HEK293T (cell line): ENCODE results near the gene TBX10.
"Not testable (repeated sequence)": the region's sequence is repeated elsewhere in the genome, so short reads cannot be mapped to it uniquely, and the experiment has no call there.

Experiments used
- CTCF ChIA-PET: fragments of 350-600 bp; formaldehyde crosslinking; extraction: SDS; loops from one replicate; lab custom pipeline; 2021; ENCODE audit warnings: antibody characterized with exemption, inconsistent platforms; lab: Yijun Ruan, JAX
- POLR2A ChIA-PET: fragments of 350-600 bp; formaldehyde crosslinking; extraction: SDS; loops from one replicate; lab custom pipeline; 2020; ENCODE audit warnings: antibody characterized with exemption, inconsistent platforms; lab: Yijun Ruan, JAX
- DNase-seq: peaks from one replicate; pipeline ENCODE4 v3.0.0; 2012; ENCODE audit warnings: mixed read lengths; ENCODE audit errors: extremely low spot score
- ARNT ChIP-seq: fragments of 450-650 bp; IDR thresholded peaks from 2 replicates; pipeline ENCODE4 v1.6.1; 2017; ENCODE audit warnings: mild to moderate bottlenecking
- BHLHE40 ChIP-seq: fragments of 450-650 bp; IDR thresholded peaks from 2 replicates; pipeline ENCODE4 v1.6.1; 2016; ENCODE audit warnings: mild to moderate bottlenecking, moderate library complexity, borderline replicate concordance
- CTBP1 ChIP-seq: fragments of 450-650 bp; IDR thresholded peaks from 2 replicates; pipeline ENCODE4 v1.6.1; 2016; ENCODE audit warnings: borderline replicate concordance
- ELF4 ChIP-seq: fragments of 450-650 bp; IDR thresholded peaks from 2 replicates; pipeline ENCODE4 v1.6.1; 2017; ENCODE audit warnings: antibody characterized with exemption
- FOXA1 ChIP-seq: fragments of 450-650 bp; IDR thresholded peaks from 2 replicates; pipeline ENCODE4 v1.6.1; 2016; ENCODE audit warnings: mild to moderate bottlenecking
- FOXK2 ChIP-seq: fragments of 450-650 bp; IDR thresholded peaks from 2 replicates; pipeline ENCODE4 v1.6.1; 2016; ENCODE audit warnings: mild to moderate bottlenecking
- FOXM1 ChIP-seq: fragments of 450-650 bp; IDR thresholded peaks from 2 replicates; pipeline ENCODE4 v1.6.1; 2017; ENCODE audit warnings: mild to moderate bottlenecking, borderline replicate concordance
- HDGF ChIP-seq: fragments of 450-650 bp; IDR thresholded peaks from 2 replicates; pipeline ENCODE4 v1.6.1; 2017; ENCODE audit warnings: antibody characterized with exemption, borderline replicate concordance
- L3MBTL2 ChIP-seq: fragments of 450-650 bp; conservative IDR thresholded peaks from 2 replicates; pipeline ENCODE4 v1.6.1; 2016; ENCODE audit warnings: mild to moderate bottlenecking
- LEF1 ChIP-seq: fragments of 450-650 bp; IDR thresholded peaks from 2 replicates; pipeline ENCODE4 v1.6.1; 2017; ENCODE audit warnings: mild to moderate bottlenecking, borderline replicate concordance
- NFRKB ChIP-seq: fragments of 450-650 bp; IDR thresholded peaks from 2 replicates; pipeline ENCODE4 v1.6.1; 2016; ENCODE audit warnings: mild to moderate bottlenecking, moderate library complexity
- SP1 ChIP-seq: fragments of 450-650 bp; IDR thresholded peaks from 2 replicates; pipeline ENCODE4 v1.6.1; 2017
- SUZ12 ChIP-seq: fragments of 450-650 bp; IDR thresholded peaks from 2 replicates; pipeline ENCODE4 v1.6.1; 2016; ENCODE audit warnings: mild to moderate bottlenecking
- TARDBP ChIP-seq: fragments of 450-650 bp; IDR thresholded peaks from 2 replicates; pipeline ENCODE4 v1.6.1; 2016
- ZNF384 ChIP-seq: fragments of 450-650 bp; IDR thresholded peaks from 2 replicates; pipeline ENCODE4 v1.6.1; 2016
- TF ChIP-seq, protein P1 (sequence below): fragments of 450-650 bp; IDR thresholded peaks from 2 replicates; pipeline ENCODE4 v1.6.1; 2016

The TBX10 gene

DNA sequence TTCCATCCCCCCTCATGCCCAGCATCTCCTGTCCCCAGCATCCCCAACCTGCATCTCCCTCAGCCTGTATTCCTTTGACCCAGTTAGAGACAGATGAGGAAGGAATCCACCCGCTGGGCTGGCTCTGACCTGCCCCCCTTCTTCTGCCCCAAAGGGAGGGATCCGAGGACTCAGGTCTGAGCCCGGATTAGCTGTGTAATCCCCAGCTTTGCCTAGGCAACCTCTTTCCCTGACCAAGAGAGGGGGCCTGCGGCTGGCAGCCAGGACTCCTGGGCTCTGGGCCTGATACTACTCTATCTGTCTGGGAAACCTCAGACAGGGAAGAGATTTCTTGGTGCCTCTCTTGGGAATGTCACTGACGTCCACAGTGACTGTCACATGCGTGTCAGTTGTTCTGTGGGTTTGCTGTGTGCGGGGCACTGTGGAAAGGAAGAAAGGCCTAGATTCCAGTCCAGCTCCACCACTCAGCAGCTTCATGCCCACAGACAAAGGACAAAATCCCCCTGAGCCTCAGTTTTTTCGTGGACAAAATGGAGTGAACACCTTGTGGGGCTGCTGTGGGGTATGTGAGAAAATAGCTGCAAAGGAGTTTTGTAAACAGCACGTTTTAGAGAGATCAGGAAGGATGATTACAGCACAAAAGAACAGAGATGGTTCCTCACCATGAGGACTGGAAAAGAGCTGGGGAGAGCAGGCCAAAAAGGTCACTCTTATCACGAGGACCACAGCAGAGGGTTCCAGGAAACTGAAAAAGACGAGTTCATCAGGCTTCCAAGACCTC lies 34.1 kb downstream of the TBX10 start:
- no peak for TF ChIP-seq NFRKB
- TF ChIP-seq TARDBP = no peak
- no peak for TF ChIP-seq ARNT
- TF ChIP-seq BHLHE40 = no peak
- TF ChIP-seq LEF1 = no peak
- no peak for TF ChIP-seq SP1
- TF ChIP-seq CTBP1 = no peak
- no peak for TF ChIP-seq FOXM1
- no peak for TF ChIP-seq ELF4
- TF ChIP-seq L3MBTL2 = no peak
- TF ChIP-seq, protein P1, sequence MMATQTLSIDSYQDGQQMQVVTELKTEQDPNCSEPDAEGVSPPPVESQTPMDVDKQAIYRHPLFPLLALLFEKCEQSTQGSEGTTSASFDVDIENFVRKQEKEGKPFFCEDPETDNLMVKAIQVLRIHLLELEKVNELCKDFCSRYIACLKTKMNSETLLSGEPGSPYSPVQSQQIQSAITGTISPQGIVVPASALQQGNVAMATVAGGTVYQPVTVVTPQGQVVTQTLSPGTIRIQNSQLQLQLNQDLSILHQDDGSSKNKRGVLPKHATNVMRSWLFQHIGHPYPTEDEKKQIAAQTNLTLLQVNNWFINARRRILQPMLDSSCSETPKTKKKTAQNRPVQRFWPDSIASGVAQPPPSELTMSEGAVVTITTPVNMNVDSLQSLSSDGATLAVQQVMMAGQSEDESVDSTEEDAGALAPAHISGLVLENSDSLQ = no peak
- TF ChIP-seq HDGF = no peak
- TF ChIP-seq FOXA1 = no peak
- no peak for TF ChIP-seq FOXK2
- TF ChIP-seq SUZ12 = no peak
- DNase-seq = no peak
- CTCF ChIA-PET = interaction anchor here (0.6 to 1.0 kb wide), 3 partner anchors 9 to 43 kb away, joined by 3 read pairs; no protein-coding TSS in a partner anchor
- POLR2A ChIA-PET = interaction anchor here (0.7 kb wide), 1 partner anchor 24 kb away, joined by 3 read pairs; no protein-coding TSS in a partner anchor

DNA sequence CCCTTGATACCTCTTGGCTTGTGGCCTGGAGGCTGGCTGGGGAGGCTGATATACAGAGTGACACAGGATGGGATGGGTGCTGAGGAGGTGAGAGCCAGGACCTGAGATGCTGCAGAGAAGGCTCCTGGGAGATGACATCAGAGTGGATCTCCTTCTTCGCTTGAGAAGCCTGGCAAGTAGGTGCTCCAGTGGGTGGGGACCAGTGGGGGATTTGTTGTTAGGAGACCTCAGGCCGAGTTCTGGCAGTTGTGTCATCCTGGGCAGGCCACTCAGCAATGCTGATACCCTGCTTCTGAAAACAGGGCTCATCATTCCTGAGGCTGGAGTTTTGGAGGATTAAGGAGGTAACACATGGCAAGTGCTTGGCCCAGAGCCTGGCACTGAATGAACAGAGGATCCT lies 34.7 kb downstream of the TBX10 start:
- CTCF ChIA-PET = interaction anchor here (0.6 to 1.0 kb wide), 2 partner anchors 9 to 42 kb away, joined by 3 read pairs; no protein-coding TSS in a partner anchor
- no peak for DNase-seq
- TF ChIP-seq NFRKB (no peak), CTBP1 (no peak), ZNF384 (no peak), FOXM1 (no peak), SUZ12 (no peak), LEF1 (no peak), ARNT (no peak), SP1 (no peak), BHLHE40 (no peak), FOXK2 (no peak), L3MBTL2 (no peak), ELF4 (no peak), TARDBP (no peak)
- TF ChIP-seq, protein P1 = no peak
- POLR2A ChIA-PET = no interaction called here

DNA sequence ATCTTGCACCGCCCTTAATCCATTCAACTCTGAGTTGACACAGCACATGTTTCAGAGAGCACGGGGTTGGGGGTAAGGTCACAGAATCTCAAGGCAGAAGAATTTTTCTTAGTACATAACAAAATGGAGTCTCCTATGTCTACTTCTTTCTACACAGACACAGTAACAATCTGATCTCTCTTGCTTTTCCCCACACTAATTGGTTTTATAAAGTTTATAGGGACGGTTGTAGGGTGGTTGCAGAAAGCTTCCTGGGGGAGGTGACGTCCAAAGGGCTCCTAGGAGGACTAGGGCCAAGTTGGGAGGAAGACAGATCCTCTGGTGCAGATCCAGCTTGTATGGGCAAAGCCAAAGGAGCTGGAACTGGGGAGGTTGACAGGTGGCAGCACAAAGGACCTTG lies 35.4 kb downstream of the TBX10 start:
- CTCF ChIA-PET = interaction anchor here (1.0 kb wide), 1 partner anchor 10 kb away, joined by 3 read pairs; no protein-coding TSS in a partner anchor
- DNase-seq, POLR2A ChIA-PET: not testable (repeated sequence)

DNA sequence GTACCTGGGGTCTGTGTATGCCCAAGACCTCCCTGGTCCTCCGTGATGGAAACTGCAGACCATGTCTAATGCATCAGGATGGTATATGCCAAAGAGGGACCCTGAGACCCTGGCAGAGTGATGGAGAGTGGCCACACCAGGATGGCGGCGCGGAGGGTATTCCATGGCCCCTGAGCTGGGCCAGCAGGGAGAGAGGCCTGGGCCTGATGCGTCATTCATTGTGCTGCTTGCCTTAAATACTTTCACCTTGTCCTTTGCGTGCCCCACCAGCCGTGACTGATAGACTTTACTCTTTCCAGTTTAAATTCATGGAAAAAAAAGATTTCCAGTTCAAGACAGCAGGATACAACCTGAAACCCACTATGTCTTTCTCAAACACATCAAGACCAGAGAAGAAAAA lies 38.5 kb downstream of the TBX10 start:
- DNase-seq = no peak
- ChIA-PET CTCF (no interaction called here), POLR2A (interaction anchor here (1.0 kb wide), 1 partner anchor 17 kb away, joined by 3 read pairs; the partner anchor contains the start of gene GSTP1)
- TF ChIP-seq NFRKB = no peak
- TF ChIP-seq FOXA1 = no peak
- no peak for TF ChIP-seq L3MBTL2
- TF ChIP-seq CTBP1 = no peak
- no peak for TF ChIP-seq BHLHE40
- TF ChIP-seq SP1 = no peak
- TF ChIP-seq ZNF384 = no peak

DNA sequence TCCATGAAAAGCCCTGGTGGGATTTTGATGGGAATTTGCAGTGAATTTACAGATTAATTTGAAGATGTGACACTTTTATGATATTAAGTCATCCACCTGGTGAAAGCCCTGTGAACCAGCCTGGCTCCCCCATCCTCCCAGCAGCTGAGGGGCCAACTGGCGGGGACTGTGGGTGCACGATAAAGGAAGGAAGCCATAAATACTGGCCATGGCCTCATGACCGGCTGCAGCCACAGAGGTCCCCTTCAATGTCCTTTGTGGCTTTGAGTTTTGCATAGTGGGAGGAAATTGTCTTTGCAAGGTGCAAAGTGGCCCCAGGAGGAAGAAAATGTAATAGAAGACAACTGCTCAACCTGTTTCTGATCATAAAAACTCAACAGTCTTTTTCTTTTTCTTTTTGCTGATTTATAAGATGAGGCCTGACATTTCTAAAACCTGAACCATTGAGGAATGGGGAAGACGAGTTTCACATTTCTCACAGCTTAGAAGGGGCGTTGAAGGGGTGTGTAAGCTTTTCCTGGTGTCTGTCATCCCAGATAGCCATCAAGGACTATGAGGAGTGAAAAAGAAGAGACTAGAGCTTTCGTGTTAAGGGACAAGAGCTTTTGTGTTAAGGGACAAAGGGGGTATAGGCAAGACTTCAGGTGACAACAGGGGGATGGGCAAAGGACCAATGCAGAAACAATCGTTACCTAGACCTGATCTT lies 39.1 kb downstream of the TBX10 start:
- ChIA-PET CTCF (no interaction called here), POLR2A (no interaction called here)
- no peak for DNase-seq
- TF ChIP-seq SP1 = no peak
- TF ChIP-seq FOXK2 = no peak
- TF ChIP-seq FOXA1 = no peak
- TF ChIP-seq LEF1 = no peak
- TF ChIP-seq, protein P1 = no peak
- no peak for TF ChIP-seq CTBP1
- TF ChIP-seq HDGF = no peak

DNA sequence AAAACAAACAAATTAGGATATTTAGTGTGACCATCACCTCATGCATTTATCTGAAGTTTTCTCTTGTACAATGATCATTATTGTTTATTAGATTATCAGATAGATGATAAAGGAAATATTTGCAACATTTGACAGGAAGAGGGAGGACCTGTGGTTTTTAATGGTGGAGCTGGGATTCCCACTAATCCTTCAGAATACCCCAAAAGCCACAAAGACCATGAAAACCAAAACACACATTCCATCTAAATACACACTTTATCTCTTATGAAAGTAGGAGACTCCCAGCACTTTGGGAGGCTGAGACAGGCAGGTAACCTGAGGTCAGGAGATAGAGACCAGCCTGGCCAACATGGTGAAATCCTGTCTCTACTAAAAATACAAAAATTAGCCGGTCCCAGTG lies 40.4 kb downstream of the TBX10 start:
- ChIA-PET CTCF (no interaction called here), POLR2A (no interaction called here)

DNA sequence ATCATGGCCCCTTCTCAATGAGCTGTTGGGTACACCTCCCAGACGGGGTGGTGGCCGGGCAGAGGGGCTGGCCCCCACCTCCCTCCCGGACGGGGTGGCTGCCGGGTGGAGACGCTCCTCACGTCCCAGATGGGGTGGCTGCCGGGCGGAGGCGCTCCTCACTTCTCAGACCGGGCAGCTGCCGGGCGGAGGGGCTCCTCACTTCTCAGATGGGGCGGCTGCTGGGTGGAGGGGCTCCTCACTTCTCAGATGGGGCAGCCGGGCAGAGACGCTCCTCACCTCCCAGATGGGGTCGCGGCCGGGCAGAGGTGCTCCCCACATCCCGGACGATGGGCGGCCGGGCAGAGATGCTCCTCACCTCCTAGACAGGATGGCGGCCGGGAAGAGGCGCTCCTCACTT lies 41.6 kb downstream of the TBX10 start:
- DNase-seq, CTCF ChIA-PET, POLR2A ChIA-PET: not testable (repeated sequence)

More for the DNA sequence above, 40.4 kb downstream of the TBX10 start:
- TF ChIP-seq CTBP1 = no peak
- TF ChIP-seq HDGF = no peak
- TF ChIP-seq L3MBTL2 = no peak
- TF ChIP-seq LEF1 = no peak
- TF ChIP-seq FOXK2 = no peak
- TF ChIP-seq, protein P1 = no peak
- TF ChIP-seq ZNF384 = no peak
- no peak for TF ChIP-seq FOXM1
- no peak for TF ChIP-seq ARNT
- no peak for TF ChIP-seq SP1
- no peak for TF ChIP-seq FOXA1
- TF ChIP-seq ELF4 = no peak
- no peak for TF ChIP-seq BHLHE40
- TF ChIP-seq SUZ12 = no peak
- TF ChIP-seq TARDBP = no peak
- no peak for DNase-seq

DNA sequence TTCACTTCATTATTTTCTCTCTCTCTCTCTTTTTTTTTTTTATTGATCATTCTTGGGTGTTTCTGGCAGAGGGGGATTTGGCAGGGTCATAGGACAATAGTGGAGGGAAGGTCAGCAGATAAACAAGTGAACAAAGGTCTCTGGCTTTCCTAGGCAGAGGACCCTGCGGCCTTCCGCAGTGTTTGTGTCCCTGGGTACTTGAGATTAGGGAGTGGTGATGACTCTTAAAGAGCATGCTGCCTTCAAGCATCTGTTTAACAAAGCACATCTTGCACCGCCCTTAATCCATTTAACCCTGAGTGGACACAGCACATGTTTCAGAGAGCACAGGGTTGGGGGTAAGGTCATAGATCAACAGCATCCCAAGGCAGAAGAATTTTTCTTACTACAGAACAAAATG lies 42.1 kb downstream of the TBX10 start:
- CTCF ChIA-PET, POLR2A ChIA-PET, DNase-seq: not testable (repeated sequence)
